ENCODE results near the gene ADCY2. TPM values are rescaled to one million over a fixed set of nuclear protein-coding genes. Genes with fewer than 3 reads are reported as not detected.

Gene ADCY2
- polyA plus RNA-seq, 1 donor (not counting 4 experiments of a cell fraction or from before 2014, with no cell fraction given) = 0.13 TPM

DNA sequence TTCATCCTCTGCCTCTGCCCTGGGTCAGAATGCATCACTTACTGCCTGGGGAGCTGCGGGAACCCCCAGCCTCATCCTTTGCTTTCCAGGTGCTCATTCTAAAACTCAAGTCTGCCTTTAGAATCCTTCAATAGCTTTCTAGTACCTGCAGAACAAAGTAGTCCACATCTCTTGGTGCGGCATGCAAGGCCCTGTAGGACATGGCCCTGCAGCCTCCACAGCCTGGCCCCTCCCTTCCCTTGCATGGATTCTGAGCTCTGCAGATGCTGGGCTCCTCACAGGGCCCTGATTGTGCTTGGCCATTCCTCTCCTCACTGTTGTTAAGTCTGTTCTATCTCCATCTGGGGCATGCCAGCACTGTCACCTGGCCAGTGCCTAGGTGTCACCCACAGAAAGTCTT lies 141.6 kb downstream of the ADCY2 start:
- no peak for TF ChIP-seq EZH2 (IDR thresholded peaks at IDR 0.05; ENCODE audit: low read length)
- no peak overlapping the region for H2AFZ ChIP-seq (ENCODE audit: control insufficient read depth, low read length)
- no peak overlapping the region for H3K4me2 ChIP-seq (ENCODE audit: control insufficient read depth, extremely low read depth, insufficient read depth, low read depth, low read length)
- no peaks in the 10 kb centered on the region for H3K79me2 ChIP-seq (ENCODE audit: control insufficient read depth, insufficient read depth, low read length)
- H3K27me3 ChIP-seq (ENCODE audit: control insufficient read depth, extremely low read depth, insufficient read depth, low read length) = no peaks in the 10 kb centered on the region
- H3K4me1 ChIP-seq (ENCODE audit: control insufficient read depth, extremely low read depth, insufficient read depth, low read length) = no peaks in the 10 kb centered on the region
- H3K9me3 ChIP-seq (ENCODE audit: control insufficient read depth, low read depth, low read length) = no peaks in the 10 kb centered on the region
- FAIRE-seq (no peak), DNase-seq (ENCODE audit: low read depth, low spot score) (no peak)
- no peak overlapping the region for H3K27ac ChIP-seq (ENCODE audit: control insufficient read depth, insufficient read depth, low read length)
- no peaks in the 10 kb centered on the region for H4K20me1 ChIP-seq (ENCODE audit: control insufficient read depth, extremely low read depth, insufficient read depth, low read length)
- no peak overlapping the region for H3K4me3 ChIP-seq (ENCODE audit: control insufficient read depth in 2 of 3, extremely low read depth in 1 of 3, insufficient read depth in 2 of 3, low read depth in 1 of 3, low read length in 3 of 3)
- no peaks in the 10 kb centered on the region for H3K9me1 ChIP-seq (ENCODE audit: control insufficient read depth, extremely low read depth, insufficient read depth, low read length)
- H3K9ac ChIP-seq (ENCODE audit: control insufficient read depth, extremely low read depth, insufficient read depth, low read length) = no peak overlapping the region
- H3K36me3 ChIP-seq (ENCODE audit: control insufficient read depth in 2 of 2, extremely low read depth in 1 of 2, insufficient read depth in 2 of 2, low read length in 2 of 2) = no peaks in the 10 kb centered on the region
- dilution Hi-C loops (cut with MboI; ENCODE audit: extremely low pct_ligation_motif_present, low sequenced_read_pairs) = no loop called here

DNA sequence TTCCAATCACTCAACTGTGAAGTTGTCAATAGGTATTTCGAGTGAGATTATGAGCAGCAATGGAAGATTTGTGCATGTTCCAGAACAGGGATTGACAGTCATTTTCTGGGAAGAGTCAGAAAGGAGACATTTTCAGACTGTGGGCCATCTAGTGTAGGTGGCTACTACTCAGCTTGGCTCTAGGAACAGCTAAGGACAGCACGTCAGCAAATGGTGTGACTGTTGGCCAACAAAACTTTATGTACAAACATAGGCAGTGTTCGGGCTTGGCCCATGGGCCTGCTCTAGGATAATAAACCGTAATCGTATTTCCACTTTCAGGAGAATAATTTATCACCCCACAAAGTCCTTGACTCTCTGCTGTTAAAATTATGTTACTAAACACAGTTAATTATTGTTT lies 143.6 kb downstream of the ADCY2 start:
- no peak overlapping the region for H3K27ac ChIP-seq (ENCODE audit: control insufficient read depth, insufficient read depth, low read length)
- H3K4me3 ChIP-seq (ENCODE audit: control insufficient read depth in 2 of 3, extremely low read depth in 1 of 3, insufficient read depth in 2 of 3, low read depth in 1 of 3, low read length in 3 of 3) = no peak overlapping the region
- dilution Hi-C loops (cut with MboI; ENCODE audit: extremely low pct_ligation_motif_present, low sequenced_read_pairs) = no loop called here
- H3K4me1 ChIP-seq (ENCODE audit: control insufficient read depth, extremely low read depth, insufficient read depth, low read length) = no peaks in the 10 kb centered on the region
- no peaks in the 10 kb centered on the region for H3K9me3 ChIP-seq (ENCODE audit: control insufficient read depth, low read depth, low read length)
- H3K36me3 ChIP-seq (ENCODE audit: control insufficient read depth in 2 of 2, extremely low read depth in 1 of 2, insufficient read depth in 2 of 2, low read length in 2 of 2) = no peaks in the 10 kb centered on the region
- no peak overlapping the region for H3K4me2 ChIP-seq (ENCODE audit: control insufficient read depth, extremely low read depth, insufficient read depth, low read depth, low read length)
- no peaks in the 10 kb centered on the region for H3K27me3 ChIP-seq (ENCODE audit: control insufficient read depth, extremely low read depth, insufficient read depth, low read length)
- TF ChIP-seq, protein P1, sequence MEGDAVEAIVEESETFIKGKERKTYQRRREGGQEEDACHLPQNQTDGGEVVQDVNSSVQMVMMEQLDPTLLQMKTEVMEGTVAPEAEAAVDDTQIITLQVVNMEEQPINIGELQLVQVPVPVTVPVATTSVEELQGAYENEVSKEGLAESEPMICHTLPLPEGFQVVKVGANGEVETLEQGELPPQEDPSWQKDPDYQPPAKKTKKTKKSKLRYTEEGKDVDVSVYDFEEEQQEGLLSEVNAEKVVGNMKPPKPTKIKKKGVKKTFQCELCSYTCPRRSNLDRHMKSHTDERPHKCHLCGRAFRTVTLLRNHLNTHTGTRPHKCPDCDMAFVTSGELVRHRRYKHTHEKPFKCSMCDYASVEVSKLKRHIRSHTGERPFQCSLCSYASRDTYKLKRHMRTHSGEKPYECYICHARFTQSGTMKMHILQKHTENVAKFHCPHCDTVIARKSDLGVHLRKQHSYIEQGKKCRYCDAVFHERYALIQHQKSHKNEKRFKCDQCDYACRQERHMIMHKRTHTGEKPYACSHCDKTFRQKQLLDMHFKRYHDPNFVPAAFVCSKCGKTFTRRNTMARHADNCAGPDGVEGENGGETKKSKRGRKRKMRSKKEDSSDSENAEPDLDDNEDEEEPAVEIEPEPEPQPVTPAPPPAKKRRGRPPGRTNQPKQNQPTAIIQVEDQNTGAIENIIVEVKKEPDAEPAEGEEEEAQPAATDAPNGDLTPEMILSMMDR (optimal IDR thresholded peaks at IDR 0.05 in 1 of 3, IDR thresholded peaks at IDR 0.05 in 1 of 3, conservative IDR thresholded peaks at IDR 0.05 in 1 of 3; ENCODE audit: extremely low read depth in 1 of 3, insufficient read depth in 2 of 3, low read length in 3 of 3) = no peak
- no peak for TF ChIP-seq EZH2 (IDR thresholded peaks at IDR 0.05; ENCODE audit: low read length)
- no peaks in the 10 kb centered on the region for H3K79me2 ChIP-seq (ENCODE audit: control insufficient read depth, insufficient read depth, low read length)
- H4K20me1 ChIP-seq (ENCODE audit: control insufficient read depth, extremely low read depth, insufficient read depth, low read length) = no peaks in the 10 kb centered on the region
- DNase-seq (ENCODE audit: low read depth, low spot score) (no peak), FAIRE-seq (no peak)
- H2AFZ ChIP-seq (ENCODE audit: control insufficient read depth, low read length) = no peak overlapping the region
- no peaks in the 10 kb centered on the region for H3K9me1 ChIP-seq (ENCODE audit: control insufficient read depth, extremely low read depth, insufficient read depth, low read length)
- no peak overlapping the region for H3K9ac ChIP-seq (ENCODE audit: control insufficient read depth, extremely low read depth, insufficient read depth, low read length)

Data from keratinocyte (primary cell).